ENCODE results near the gene TRIM67.

Gene TRIM67

GRCh38 chr1:231181271-231181670 is 19.4 kb downstream of the TRIM67 start:
- no peak overlapping the region for H3K4me3 ChIP-seq (ENCODE audit: control insufficient read depth in 1 of 7, extremely low read depth in 1 of 7, insufficient read depth in 4 of 7, low read depth in 2 of 7, low read length in 6 of 7)
- H3K9me3 ChIP-seq (ENCODE audit: control extremely low read depth in 1 of 5, control insufficient read depth in 4 of 5, insufficient read depth in 2 of 5, low read depth in 1 of 5, low read length in 4 of 5), result peaks cover 2 to 9% (median 3%) of the 10 kb centered on the region in 5 experiments
- H3K27me3 ChIP-seq (replicated peaks in 2 of 5; ENCODE audit: control insufficient read depth in 4 of 5, insufficient read depth in 5 of 5, low read length in 4 of 5), result peaks cover 4 to 74% (median 34%) of the 10 kb centered on the region in 5 experiments
- no peaks in the 10 kb centered on the region for H3K4me1 ChIP-seq (ENCODE audit: control extremely low read depth in 1 of 4, control insufficient read depth in 4 of 4, insufficient read depth in 4 of 4, low read length in 3 of 4)
- no peak overlapping the region for H3K27ac ChIP-seq (ENCODE audit: insufficient read depth in 1 of 2, low read depth in 1 of 2, low read length in 2 of 2, poor library complexity in 1 of 2, severe bottlenecking in 2 of 2)
- ChIA-PET POLR2A (no interaction called here), CTCF (no interaction called here)
- no peak for DNase-seq
- 67% methylated on average over 1 of the region's 3 CpGs for WGBS (ENCODE audit: insufficient coverage)
- H3K36me3 ChIP-seq (ENCODE audit: control insufficient read depth in 4 of 4, insufficient read depth in 4 of 4, low read length in 3 of 4), result no peaks in the 10 kb centered on the region

- H3K4me1 ChIP-seq (ENCODE audit: control extremely low read depth in 1 of 4, control insufficient read depth in 4 of 4, insufficient read depth in 4 of 4, low read length in 3 of 4), result no peaks in the 10 kb centered on the region
- no peak overlapping the region for H3K27ac ChIP-seq (ENCODE audit: insufficient read depth in 1 of 2, low read depth in 1 of 2, low read length in 2 of 2, poor library complexity in 1 of 2, severe bottlenecking in 2 of 2)
- H3K4me3 ChIP-seq (ENCODE audit: control insufficient read depth in 1 of 7, extremely low read depth in 1 of 7, insufficient read depth in 4 of 7, low read depth in 2 of 7, low read length in 6 of 7), result no peak overlapping the region
- POLR2A ChIA-PET, result no interaction called here
- H3K9me3 ChIP-seq (ENCODE audit: control extremely low read depth in 1 of 5, control insufficient read depth in 4 of 5, insufficient read depth in 2 of 5, low read depth in 1 of 5, low read length in 4 of 5), result peaks cover 2 to 8% (median 3%) of the 10 kb centered on the region in 5 experiments
- CTCF ChIA-PET, result no interaction called here
- 91% methylated on average over 5 of the region's 6 CpGs for WGBS (ENCODE audit: insufficient coverage)
- H3K27me3 ChIP-seq (replicated peaks in 2 of 5; ENCODE audit: control insufficient read depth in 4 of 5, insufficient read depth in 5 of 5, low read length in 4 of 5), result peaks cover 0 to 74% (median 35%) of the 10 kb centered on the region in 5 experiments
- DNase-seq, result no peak
- no peaks in the 10 kb centered on the region for H3K36me3 ChIP-seq (ENCODE audit: control insufficient read depth in 4 of 4, insufficient read depth in 4 of 4, low read length in 3 of 4)
These were observed 20.5 kb downstream of the TRIM67 start for GRCh38 chr1:231182317-231182716.

- Histone ChIP-seq H3K9me3 (ENCODE audit: control extremely low read depth in 1 of 5, control insufficient read depth in 4 of 5, insufficient read depth in 2 of 5, low read depth in 1 of 5, low read length in 4 of 5) (peaks cover under 1 to 4% (median 3%) of the 10 kb centered on the region in 5 experiments), H3K27ac (ENCODE audit: insufficient read depth in 1 of 2, low read depth in 1 of 2, low read length in 2 of 2, poor library complexity in 1 of 2, severe bottlenecking in 2 of 2) (no peak overlapping the region), H3K36me3 (ENCODE audit: control insufficient read depth in 4 of 4, insufficient read depth in 4 of 4, low read length in 3 of 4) (no peaks in the 10 kb centered on the region), H3K27me3 (replicated peaks in 2 of 5; ENCODE audit: control insufficient read depth in 4 of 5, insufficient read depth in 5 of 5, low read length in 4 of 5) (peaks cover 0 to 78% (median 39%) of the 10 kb centered on the region in 5 experiments), H3K4me3 (ENCODE audit: control insufficient read depth in 1 of 7, extremely low read depth in 1 of 7, insufficient read depth in 4 of 7, low read depth in 2 of 7, low read length in 6 of 7) (no peak overlapping the region), H3K4me1 (ENCODE audit: control extremely low read depth in 1 of 4, control insufficient read depth in 4 of 4, insufficient read depth in 4 of 4, low read length in 3 of 4) (no peaks in the 10 kb centered on the region)
- ChIA-PET POLR2A (no interaction called here), CTCF (interaction anchor here (0.6 kb wide), 2 partner anchors 19 to 837 kb away, joined by 3 to 4 read pairs; no protein-coding TSS in a partner anchor)
- 79% methylated on average over 13 of the region's 13 CpGs for WGBS (ENCODE audit: insufficient coverage)
- no peak for DNase-seq
These were observed 22.1 kb downstream of the TRIM67 start for GRCh38 chr1:231183639-231184590.

GRCh38 chr1:231184891-231185290 is 23.0 kb downstream of the TRIM67 start:
- Histone ChIP-seq H3K4me1 (ENCODE audit: control extremely low read depth in 1 of 4, control insufficient read depth in 4 of 4, insufficient read depth in 4 of 4, low read length in 3 of 4) (no peaks in the 10 kb centered on the region), H3K27me3 (replicated peaks in 2 of 5; ENCODE audit: control insufficient read depth in 4 of 5, insufficient read depth in 5 of 5, low read length in 4 of 5) (peaks cover 0 to 85% (median 33%) of the 10 kb centered on the region in 5 experiments), H3K4me3 (ENCODE audit: control insufficient read depth in 1 of 7, extremely low read depth in 1 of 7, insufficient read depth in 4 of 7, low read depth in 2 of 7, low read length in 6 of 7) (no peak overlapping the region), H3K9me3 (ENCODE audit: control extremely low read depth in 1 of 5, control insufficient read depth in 4 of 5, insufficient read depth in 2 of 5, low read depth in 1 of 5, low read length in 4 of 5) (peaks cover 0 to 6% (median 4%) of the 10 kb centered on the region in 5 experiments), H3K36me3 (ENCODE audit: control insufficient read depth in 4 of 4, insufficient read depth in 4 of 4, low read length in 3 of 4) (no peaks in the 10 kb centered on the region), H3K27ac (ENCODE audit: insufficient read depth in 1 of 2, low read depth in 1 of 2, low read length in 2 of 2, poor library complexity in 1 of 2, severe bottlenecking in 2 of 2) (no peak overlapping the region)
- DNase-seq, result no peak
- ChIA-PET CTCF (no interaction called here), POLR2A (interaction anchor here (0.6 kb wide), 1 partner anchor 401 kb away, joined by 5 read pairs; no protein-coding TSS in a partner anchor)
- 96% methylated on average over 4 of the region's 6 CpGs for WGBS (ENCODE audit: insufficient coverage)

- ChIA-PET POLR2A (interaction anchor here (0.6 kb wide), 1 partner anchor 401 kb away, joined by 5 read pairs; no protein-coding TSS in a partner anchor), CTCF (no interaction called here)
- peaks cover 0 to 88% (median 33%) of the 10 kb centered on the region in 5 experiments for H3K27me3 ChIP-seq (replicated peaks in 2 of 5; ENCODE audit: control insufficient read depth in 4 of 5, insufficient read depth in 5 of 5, low read length in 4 of 5)
- H3K9me3 ChIP-seq (ENCODE audit: control extremely low read depth in 1 of 5, control insufficient read depth in 4 of 5, insufficient read depth in 2 of 5, low read depth in 1 of 5, low read length in 4 of 5), result peaks cover 0 to 9% (median 6%) of the 10 kb centered on the region in 5 experiments
- H3K36me3 ChIP-seq (ENCODE audit: control insufficient read depth in 4 of 4, insufficient read depth in 4 of 4, low read length in 3 of 4), result no peaks in the 10 kb centered on the region
- H3K4me1 ChIP-seq (ENCODE audit: control extremely low read depth in 1 of 4, control insufficient read depth in 4 of 4, insufficient read depth in 4 of 4, low read length in 3 of 4), result no peaks in the 10 kb centered on the region
- H3K27ac ChIP-seq (ENCODE audit: insufficient read depth in 1 of 2, low read depth in 1 of 2, low read length in 2 of 2, poor library complexity in 1 of 2, severe bottlenecking in 2 of 2), result no peak overlapping the region
- 93% methylated on average over 10 of the region's 11 CpGs for WGBS (ENCODE audit: insufficient coverage)
- no peak overlapping the region for H3K4me3 ChIP-seq (ENCODE audit: control insufficient read depth in 1 of 7, extremely low read depth in 1 of 7, insufficient read depth in 4 of 7, low read depth in 2 of 7, low read length in 6 of 7)
- no peak for DNase-seq
These were observed 23.5 kb downstream of the TRIM67 start for GRCh38 chr1:231185391-231185790.

- peaks cover 0 to 9% (median 6%) of the 10 kb centered on the region in 5 experiments for H3K9me3 ChIP-seq (ENCODE audit: control extremely low read depth in 1 of 5, control insufficient read depth in 4 of 5, insufficient read depth in 2 of 5, low read depth in 1 of 5, low read length in 4 of 5)
- no peaks in the 10 kb centered on the region for H3K4me1 ChIP-seq (ENCODE audit: control extremely low read depth in 1 of 4, control insufficient read depth in 4 of 4, insufficient read depth in 4 of 4, low read length in 3 of 4)
- H3K27ac ChIP-seq (ENCODE audit: insufficient read depth in 1 of 2, low read depth in 1 of 2, low read length in 2 of 2, poor library complexity in 1 of 2, severe bottlenecking in 2 of 2), result no peak overlapping the region
- POLR2A ChIA-PET, result no interaction called here
- WGBS (ENCODE audit: insufficient coverage), result 88% methylated on average over 11 of the region's 11 CpGs
- H3K27me3 ChIP-seq (replicated peaks in 2 of 5; ENCODE audit: control insufficient read depth in 4 of 5, insufficient read depth in 5 of 5, low read length in 4 of 5), result peaks cover 0 to 83% (median 29%) of the 10 kb centered on the region in 5 experiments
- H3K4me3 ChIP-seq (ENCODE audit: control insufficient read depth in 1 of 7, extremely low read depth in 1 of 7, insufficient read depth in 4 of 7, low read depth in 2 of 7, low read length in 6 of 7), result no peak overlapping the region
- CTCF ChIA-PET, result interaction anchor here (1.0 kb wide), 1 partner anchor 15 kb away, joined by 3 read pairs; no protein-coding TSS in a partner anchor
- DNase-seq, result no peak
- H3K36me3 ChIP-seq (ENCODE audit: control insufficient read depth in 4 of 4, insufficient read depth in 4 of 4, low read length in 3 of 4), result no peaks in the 10 kb centered on the region
These were observed 24.7 kb downstream of the TRIM67 start for GRCh38 chr1:231186356-231187115.

Data from common myeloid progenitor, CD34-positive (primary cell).